ENCODE measurements around the gene DPYD.

Gene DPYD

DNA sequence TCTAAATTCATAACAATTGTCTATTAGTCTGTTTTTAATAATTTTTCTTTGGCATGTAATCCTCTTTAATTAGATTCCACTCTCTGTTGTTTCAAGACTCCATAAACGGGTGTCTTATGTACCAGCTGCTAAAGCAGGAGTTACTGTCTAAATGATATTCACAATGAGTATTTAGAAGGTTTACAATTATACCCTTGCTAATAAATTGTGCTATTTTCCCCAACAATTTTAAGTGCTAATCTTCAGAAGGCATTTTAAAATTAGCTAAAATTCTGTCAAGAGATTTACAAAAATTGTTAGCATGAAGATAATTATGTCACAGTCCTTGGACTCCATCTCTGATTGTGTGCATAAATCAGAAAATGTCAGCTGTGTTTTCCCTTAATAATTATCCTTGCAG, 83.7 kb downstream of the DPYD start:
- no peak for DNase-seq

DNA sequence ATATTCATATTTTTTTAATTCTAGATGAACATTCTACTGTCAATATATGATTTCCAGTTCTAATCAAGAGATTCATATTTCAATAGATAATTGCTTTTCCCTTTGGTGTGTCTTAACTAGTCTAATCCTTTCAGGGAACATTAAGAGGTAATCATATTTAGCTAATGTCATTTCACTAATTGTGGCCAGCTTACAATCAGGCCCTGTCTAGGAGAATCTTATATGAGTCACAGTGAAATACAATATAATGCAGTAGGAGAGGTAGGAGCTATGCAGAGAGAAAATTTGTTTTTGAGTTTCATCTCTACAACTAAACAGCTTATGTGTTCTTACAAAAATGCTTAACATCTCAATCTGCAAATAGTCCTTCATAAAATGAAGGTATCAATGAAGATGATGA, 85.9 kb downstream of the DPYD start:
- no peak for DNase-seq

DNA sequence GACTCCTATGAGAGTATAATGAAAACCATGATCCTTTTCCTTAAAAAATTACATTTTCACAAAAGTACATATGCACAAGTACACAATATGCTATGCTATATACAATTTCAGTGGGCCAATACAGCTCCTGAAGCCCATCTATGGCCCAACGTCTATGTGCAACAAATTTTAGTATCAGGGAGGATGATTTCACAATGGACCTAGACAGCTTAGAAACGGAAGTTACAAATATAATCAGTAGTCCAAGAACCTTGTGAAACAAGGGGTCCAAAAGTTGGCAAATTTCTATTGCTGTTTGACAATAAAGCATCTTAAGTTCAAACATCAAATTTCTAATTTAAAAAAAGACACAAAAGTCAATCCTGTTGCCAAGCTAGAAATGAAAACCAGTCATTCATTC, 87.0 kb downstream of the DPYD start:
- DNase-seq, result no peak

DNA sequence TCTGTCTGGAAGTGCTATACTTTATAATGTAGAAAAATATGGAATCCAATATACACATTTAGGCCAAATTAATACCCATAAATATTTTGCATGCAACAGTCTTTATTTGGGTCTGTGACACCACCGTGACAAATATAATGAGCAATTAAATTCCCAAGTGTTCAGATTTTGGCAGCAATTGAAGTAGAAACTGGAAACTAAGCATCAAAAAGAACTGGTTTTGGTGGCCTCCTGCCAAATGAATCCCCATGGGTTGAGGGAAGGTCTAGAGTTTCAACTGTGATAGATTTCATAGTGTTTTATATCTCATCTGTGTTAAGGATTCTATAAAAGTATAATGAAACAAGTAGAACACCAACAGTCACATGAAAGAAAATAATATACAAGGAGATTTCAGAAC, 88.4 kb downstream of the DPYD start:
- peak; percentile 52 to 85 for DNase-seq

DNA sequence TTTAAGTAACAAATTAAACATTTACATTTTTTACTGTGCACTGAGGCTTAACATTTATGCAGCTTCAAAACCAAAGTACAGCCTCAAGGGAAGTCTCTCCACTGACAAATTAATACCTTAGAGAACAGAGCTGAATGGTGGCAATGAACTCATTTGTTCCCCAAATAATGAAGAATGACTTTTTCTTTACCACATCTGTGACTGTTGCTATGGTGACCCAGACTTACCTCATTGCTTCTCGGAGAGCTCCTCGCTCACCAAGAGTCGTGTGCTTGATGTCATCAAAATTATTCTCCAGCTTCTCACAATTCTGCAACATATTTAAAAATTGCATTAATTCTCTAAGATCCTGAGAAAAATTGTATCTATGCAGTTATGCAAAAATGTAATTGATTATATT, 92.9 kb downstream of the DPYD start:
- DNase-seq, result peak; percentile 40 to 53

DNA sequence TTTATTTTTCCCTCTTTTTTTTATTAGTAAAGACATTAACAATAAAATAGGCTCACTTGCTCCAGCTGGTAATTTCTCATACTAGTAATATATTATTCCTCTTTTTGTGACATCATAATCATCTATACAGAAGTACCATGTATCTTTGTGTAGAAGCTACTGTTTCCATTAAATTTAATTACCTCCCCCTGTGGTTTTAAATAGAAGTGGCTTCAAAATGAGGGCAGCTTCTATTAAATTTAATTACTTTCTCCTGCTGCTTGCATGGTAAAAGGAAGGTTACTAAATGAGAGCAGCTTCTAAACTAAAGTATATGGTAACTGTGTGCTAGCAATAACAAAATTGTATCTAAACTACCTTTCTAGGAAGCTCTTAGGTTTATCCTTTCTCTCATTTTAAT, 94.0 kb downstream of the DPYD start:
- peak; percentile 76 to 90 for DNase-seq

DNA sequence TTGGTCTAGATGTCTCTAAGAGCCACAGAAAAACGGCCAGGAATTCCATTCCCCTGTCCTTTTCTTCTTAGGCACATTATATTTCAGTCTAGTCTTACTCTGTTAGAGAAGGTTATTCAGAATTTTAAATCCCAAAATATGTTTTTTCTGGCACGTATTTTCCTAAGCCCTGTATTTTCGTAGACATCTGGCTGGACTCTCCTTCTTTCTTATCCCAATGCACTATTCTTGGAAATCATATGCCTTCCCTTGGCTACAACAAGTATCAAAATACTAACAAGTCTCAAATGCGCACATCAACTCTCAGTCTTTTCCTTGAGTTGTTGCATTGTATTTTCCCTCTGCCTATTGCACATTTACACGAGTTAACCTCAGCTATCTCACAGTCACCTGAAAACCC, 96.2 kb downstream of the DPYD start:
- no peak for DNase-seq

DNA sequence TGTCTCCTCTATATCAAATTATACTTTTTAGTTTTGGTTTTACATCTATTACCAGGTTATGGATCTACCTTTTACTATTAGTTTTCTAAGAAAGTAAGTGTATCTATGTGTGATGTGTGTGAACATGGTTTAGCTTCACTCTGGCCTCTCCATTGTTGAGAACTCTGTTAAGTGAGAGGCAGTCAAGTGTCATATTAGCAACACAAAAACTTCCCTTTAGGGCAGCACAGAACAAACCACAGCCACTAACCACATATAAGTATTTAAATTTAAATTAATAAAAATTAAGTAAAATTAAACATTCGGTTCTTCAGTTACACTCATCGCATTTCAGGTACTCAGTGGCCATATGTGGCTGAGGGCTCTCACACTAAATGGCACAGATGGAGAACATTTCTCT, 96.6 kb downstream of the DPYD start:
- DNase-seq, result no peak

DNA sequence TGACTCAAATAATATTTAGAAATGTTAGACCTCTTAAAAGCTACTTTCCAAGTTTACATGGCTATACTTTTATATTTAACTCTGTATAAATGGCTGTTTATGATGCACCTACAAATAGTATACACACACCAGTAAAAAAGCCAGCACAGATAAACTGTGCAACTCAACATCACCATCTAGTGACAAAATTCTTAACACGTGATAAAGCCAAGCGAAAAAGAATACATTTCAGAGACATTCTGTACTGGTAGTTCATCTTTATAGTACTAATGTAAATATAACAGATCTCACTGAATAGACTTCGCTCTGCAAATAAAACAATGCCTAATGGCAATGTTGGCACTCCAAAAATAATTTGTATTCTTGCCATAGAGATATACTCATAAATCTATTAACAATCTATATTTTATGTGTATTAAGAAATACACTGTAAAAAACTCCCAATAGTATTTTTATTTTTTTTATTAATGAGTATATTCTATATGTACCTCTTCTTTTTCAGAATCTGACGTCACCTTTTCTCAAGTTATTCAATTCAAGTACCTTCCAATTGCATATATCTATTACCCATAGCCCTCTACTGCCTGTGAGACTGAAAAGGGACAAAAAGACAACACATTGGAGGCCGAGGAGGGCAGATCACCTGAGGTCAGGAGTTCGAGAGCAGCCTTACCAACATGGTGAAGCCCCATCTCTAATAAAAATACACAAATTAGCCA, 100.2 kb downstream of the DPYD start:
- DNase-seq, result peak in 1 of 2 experiments; percentile 54

DNA sequence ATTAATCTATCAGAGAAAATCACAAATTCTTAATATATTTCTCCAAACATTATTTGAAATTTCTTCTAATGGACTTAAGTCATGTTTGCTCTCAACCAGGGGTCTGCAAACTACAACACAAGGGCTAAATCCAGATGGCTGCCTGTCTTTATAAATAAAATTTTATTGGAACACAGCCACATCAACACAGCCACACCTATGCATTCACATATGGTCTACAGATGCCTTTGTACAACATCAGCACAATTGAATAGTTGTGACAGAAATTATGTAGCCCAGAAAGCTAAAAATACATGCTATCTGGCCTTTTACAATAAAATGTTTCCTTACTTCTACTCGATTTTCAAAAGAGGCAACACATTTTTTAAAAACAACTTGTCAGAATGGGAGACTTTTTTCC, 103.9 kb downstream of the DPYD start:
- DNase-seq, result no peak

DNA sequence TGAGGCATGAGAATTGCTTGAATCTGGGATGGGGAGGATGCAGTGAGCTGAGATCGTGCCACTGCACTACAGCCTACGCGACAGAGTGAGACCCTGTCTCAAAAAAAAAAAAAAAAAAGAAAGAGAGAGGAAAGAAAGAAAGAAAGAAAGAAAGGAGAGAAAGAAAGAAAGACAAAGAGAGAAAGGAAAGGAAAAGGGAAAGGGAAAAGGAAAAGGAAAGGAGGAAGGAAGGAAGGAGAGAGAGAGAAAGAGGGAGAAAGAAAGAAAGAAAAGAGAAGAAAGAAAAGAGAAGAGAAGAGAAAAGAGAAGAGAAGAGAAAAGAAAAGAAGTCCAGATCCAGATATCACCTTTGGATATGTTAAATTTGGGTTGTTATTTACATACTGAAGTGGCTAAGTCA, 106.0 kb downstream of the DPYD start:
- no peak for DNase-seq

DNA sequence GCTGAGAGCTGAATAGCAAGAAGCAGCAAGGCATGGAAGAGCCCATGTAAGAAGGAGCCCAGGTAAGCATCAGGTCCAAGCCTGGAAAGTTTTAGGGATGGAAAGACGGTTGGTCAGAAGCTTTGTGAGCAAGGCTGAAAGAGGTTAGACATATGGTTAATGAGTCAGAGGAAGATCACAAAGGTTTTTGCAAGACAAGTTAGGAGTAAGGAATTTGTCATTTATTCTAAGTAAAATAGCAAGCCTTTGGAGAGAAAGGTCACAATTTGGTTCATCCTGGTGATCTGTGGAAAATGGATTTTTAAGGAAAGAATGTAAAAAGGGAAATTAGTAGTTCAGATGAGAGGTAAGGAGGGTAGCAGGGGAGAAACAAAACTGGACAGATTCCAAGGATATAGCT, 106.7 kb downstream of the DPYD start:
- no peak for DNase-seq

DNA sequence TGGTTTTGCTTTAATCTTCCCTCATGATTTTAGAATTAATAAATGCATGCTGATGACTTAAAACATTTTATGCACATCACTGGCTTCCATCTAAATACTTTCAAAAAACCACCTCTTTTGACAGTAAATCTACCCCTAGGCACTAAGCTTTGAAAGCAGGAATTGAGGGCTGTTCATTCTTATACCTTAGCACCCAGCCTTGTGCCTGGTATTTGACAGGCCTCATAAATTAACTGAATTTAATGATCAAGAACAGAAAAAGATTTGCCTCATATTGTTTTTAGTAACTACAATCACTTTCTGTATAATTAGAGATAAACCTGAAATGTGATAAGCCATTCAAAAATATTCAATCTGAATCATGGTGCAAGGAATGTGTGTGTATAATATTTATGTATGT, 108.8 kb downstream of the DPYD start:
- no peak for DNase-seq

DNA sequence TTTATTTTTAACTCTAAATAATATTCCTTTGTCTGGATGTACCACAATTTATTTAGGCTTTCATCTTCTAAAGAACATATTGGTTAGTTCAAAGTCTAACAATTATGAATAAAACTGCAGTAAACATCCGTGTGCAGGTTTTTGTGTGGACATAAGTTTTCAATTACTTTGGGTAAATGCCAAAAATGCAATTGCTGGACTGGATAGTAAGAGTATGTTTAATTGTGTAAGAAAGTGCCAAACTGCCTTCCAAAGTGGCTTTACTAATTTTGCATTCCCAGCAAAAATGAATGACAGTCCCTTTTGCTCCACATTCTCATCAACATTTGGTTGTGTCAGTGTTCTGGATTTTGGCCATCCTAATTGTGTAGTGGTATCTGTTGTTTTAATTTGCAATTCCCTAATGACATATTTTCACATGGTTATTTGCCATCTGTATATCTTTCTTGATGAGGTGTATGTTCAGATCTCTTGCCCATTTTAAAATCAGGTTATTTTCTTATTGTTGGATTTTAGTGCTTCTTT, 113.8 kb downstream of the DPYD start:
- peak in 1 of 2 experiments; percentile 15 for DNase-seq

DNA sequence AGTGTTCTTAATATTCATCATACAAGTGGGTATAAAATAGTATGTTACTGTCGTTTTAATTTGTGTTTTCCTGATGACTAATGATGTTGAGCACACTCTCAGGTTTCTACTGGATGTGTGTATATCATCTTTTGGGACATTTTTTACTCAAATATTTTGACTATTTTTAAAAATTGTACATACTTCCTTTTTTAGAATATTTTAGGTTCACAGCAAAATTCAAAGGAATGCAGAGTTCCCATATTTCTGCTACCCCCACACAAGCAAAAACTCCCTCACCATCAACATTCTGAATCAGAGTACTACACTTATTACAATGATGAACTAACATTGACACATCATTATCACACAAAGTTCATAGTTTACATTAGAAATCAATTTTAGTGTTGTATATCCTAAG, 114.5 kb downstream of the DPYD start:
- no peak for DNase-seq

DNA sequence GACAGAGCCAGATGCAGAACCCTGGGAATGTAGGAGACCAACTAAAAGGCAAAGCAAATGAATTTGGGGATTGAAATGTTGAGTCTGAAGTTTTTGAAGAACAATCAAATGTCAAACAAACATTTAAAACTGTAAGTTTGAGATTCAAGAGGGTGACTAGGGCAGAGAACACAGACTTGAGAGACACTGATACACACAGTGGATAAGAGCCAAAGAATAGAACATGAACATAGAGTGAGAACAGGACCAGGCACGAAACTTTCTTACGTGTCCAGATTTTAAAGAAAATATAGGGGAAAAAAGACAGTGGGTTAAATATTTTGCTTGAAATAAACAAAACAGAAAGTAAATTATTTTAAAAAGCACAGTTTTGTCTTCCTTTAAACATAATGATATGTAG, 115.7 kb downstream of the DPYD start:
- no peak for DNase-seq

DNA sequence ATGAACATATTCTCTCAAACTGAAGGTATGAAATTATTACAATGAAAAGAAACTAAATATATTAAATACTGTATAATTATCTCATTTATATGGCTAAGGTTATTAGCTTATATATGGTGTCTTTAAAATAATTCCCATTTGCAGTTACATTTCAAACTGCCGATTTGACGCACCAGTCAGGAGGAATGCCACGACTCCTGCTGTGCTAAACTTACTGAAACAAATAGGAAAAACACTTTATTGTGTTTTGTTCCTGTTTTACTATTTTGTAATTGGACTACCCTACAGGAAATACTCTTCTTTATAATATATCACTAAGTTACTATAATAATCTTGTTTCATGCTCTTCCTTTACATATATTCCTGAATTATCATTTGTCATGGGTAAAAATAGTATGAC, 117.8 kb downstream of the DPYD start:
- no peak for DNase-seq

DNA sequence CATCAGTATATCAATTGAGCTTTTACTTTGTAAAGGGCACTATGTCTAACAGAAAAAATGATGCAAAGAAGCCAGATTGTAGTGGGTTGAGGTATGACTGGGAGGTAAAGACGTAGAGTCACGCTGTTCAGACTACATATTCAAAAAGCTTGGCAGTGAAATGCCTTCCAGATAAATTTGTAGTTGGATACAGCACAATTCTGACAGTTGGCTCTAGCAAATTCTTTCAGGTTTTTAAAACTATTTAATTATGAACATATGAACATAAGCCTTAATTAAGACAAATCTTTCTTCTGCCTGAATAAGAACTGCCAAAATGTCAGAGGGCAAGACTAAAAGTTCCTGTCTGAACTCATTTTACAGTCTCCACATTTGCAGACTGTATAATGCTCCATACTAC, 118.8 kb downstream of the DPYD start:
- no peak for DNase-seq

DNA sequence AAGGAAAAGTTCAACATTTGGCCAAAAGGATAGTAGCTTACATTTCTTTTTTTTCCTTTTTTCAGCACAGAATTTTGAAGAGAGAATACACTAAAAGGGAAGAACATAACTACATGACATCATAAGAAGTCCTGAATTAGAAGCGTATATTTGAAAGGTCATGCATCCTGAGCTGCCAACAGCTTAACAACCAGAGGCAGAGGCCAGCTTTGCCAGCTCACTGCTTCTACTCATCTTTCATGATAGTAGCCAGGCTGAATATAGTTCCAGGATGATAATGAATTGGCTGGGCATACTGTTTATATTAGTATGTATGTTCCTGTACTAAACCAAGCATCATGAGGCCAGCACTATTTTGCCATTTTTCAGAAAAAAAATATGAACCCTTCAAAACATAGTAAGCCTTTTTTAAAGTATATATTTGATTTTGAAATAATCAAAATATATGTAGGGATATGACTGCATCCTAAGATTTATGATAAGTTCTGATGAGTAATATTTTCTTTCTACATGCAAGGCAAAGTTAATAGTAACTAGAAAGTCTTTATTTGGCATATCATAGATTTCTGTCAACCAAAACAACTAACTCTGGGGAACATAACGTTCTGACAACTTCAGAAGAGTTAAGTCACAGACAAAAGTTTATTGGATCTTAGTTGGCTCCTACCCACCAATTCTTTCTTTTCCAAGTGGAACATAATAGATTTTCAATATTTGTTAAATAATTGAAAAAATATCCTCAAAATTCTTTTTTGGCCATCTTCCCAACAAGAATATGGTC, 123.2 kb downstream of the DPYD start:
- peak in 1 of 2 experiments; percentile 20 for DNase-seq

DNA sequence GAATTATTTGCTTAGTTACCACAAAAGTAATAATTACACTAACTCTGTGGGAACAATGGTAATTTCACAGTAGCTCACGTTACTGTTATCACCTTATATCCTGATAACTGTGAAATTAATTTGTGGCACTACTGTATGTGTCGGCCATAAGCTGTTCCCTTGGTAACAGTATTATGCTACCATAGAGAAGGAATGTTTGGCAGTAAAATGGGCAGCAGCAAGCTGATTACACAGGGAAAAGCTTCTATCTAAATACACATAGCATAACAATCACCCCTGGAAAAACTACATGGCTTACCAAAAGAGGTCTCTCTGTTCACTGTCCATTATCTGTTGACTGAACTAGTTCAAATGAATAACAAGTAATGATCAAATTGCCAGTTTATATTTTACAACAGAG, 124.1 kb downstream of the DPYD start:
- DNase-seq, result peak; percentile 42 to 81

DNA sequence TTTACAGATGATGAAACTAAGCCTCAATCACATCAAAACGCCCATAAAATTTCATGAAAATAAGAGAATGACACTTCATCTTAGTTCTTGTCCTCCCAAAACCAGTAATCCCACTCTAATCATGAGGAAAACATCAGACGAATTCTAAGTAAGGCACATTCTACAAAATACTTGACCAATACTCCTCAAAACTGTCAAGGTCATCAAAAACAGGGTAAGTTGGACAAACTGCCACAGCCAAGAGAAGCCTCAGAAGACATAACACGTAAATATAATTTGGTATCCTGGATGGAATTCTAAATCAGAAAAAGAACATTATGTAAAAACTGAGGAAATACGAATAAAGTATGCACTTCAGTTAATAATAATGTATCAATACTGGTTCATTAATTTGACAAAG, 128.2 kb downstream of the DPYD start:
- no peak for DNase-seq

DNA sequence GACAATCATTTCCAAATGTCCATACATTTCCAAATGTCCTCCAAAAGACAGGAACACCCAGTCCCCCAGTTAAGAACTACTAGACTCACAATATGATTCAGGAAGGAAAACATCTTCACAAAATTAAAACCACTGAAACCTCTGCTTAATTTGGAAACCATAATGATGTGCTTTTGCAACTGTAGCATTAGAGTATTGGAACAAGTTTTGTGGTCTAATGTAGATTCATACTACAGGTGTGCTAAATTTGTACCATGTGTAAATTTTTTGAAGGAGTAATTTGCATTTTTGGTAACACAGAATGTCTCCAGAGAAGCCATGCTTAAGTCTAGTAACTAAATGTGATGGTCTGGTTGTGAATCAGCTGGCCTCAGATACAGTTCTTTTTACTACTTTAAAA, 129.6 kb downstream of the DPYD start:
- no peak for DNase-seq

DNA sequence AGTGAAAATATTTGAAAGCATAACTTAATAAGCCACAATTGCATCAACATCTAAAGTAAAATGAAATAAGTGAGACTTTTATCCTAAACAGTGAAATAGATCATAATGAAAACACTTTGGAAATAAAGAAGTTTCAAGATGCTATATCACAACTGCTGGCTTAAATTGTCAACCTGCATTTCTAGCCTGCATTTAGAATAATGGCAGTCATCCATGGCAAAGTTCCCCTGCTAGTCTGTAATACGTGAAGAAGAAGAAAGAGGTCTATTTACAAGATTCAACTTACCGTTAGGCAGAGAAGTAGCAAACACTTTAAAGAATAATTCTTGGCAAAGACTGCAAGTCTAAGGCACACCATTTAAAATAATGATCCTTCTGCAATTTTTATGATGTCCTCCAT, 133.6 kb downstream of the DPYD start:
- DNase-seq, result no peak

DNA sequence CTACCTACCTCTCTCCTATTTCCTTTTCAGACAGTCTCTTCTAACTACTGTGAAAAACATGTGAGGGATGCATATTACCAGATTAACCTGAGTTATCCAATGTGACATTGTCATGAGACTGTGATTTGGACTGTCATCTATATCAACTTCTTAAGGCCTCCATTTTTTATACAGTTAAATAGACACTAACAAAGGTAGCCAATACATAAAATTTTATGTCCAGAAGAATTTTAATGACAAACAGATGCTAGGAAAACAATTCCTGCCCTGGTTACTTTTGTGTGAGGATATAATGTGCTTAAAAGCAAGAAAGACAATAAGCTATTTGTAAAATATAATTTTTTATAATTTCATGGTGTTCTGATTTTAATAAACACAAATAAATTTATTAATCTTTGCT, 136.2 kb downstream of the DPYD start:
- no peak for DNase-seq

DNA sequence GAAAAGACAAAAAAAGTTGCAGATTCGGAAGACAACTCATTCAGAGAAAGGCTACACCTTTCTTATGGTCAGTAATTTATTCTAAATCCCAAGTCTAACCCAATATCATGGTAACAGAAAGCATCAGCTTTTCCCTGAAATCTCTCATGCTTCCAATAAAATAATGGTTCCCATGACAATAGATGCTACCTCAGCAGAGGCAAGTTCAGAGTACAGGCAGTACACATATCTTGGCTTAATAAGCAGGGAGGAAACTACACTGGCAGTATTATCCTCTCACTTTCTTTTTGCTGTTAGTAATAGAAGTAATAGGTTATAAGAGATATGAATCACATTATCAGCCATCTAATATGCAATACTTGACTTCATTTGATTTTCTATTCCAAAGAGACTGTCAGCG, 137.1 kb downstream of the DPYD start:
- no peak for DNase-seq

All from NCI-H2081 (cell line).